Measurements from ENCODE around the gene USP2.

USP2 gene

GRCh38 chr11:119342362-119343130 is 38.9 kb downstream of the USP2 start:
- ATAC-seq: no peak
- TF ChIP-seq ISL1 (CRISPR knock-in tag; IDR thresholded peaks at IDR 0.05) (no peak), RARB (CRISPR knock-in tag; IDR thresholded peaks at IDR 0.05) (no peak), PPARA (CRISPR knock-in tag; IDR thresholded peaks at IDR 0.05; ENCODE audit: borderline replicate concordance) (no peak), ZNF8 (CRISPR knock-in tag; IDR thresholded peaks at IDR 0.05) (no peak), CREB5 (CRISPR knock-in tag; IDR thresholded peaks at IDR 0.05; ENCODE audit: low read depth) (no peak), OSR1 (CRISPR knock-in tag; IDR thresholded peaks at IDR 0.05) (no peak), ESRRG (CRISPR knock-in tag; IDR thresholded peaks at IDR 0.05) (no peak), SNAI2 (CRISPR knock-in tag; IDR thresholded peaks at IDR 0.05) (no peak), ZNF565 (CRISPR knock-in tag; conservative IDR thresholded peaks at IDR 0.05; ENCODE audit: low read depth) (no peak), ZNF70 (CRISPR knock-in tag; IDR thresholded peaks at IDR 0.05) (no peak), ARNTL (CRISPR knock-in tag; IDR thresholded peaks at IDR 0.05; ENCODE audit: borderline replicate concordance, low read depth) (no peak), TSHZ2 (CRISPR knock-in tag; IDR thresholded peaks at IDR 0.05) (no peak), BACH2 (CRISPR knock-in tag; IDR thresholded peaks at IDR 0.05; ENCODE audit: borderline replicate concordance) (no peak), GLIS3 (CRISPR knock-in tag; IDR thresholded peaks at IDR 0.05) (no peak), TOX (CRISPR knock-in tag; IDR thresholded peaks at IDR 0.05; ENCODE audit: borderline replicate concordance) (no peak), TCF4 (CRISPR knock-in tag; IDR thresholded peaks at IDR 0.05; ENCODE audit: borderline replicate concordance) (no peak), ZFP30 (CRISPR knock-in tag; IDR thresholded peaks at IDR 0.05) (no peak)
- TF ChIP-seq, protein P1, sequence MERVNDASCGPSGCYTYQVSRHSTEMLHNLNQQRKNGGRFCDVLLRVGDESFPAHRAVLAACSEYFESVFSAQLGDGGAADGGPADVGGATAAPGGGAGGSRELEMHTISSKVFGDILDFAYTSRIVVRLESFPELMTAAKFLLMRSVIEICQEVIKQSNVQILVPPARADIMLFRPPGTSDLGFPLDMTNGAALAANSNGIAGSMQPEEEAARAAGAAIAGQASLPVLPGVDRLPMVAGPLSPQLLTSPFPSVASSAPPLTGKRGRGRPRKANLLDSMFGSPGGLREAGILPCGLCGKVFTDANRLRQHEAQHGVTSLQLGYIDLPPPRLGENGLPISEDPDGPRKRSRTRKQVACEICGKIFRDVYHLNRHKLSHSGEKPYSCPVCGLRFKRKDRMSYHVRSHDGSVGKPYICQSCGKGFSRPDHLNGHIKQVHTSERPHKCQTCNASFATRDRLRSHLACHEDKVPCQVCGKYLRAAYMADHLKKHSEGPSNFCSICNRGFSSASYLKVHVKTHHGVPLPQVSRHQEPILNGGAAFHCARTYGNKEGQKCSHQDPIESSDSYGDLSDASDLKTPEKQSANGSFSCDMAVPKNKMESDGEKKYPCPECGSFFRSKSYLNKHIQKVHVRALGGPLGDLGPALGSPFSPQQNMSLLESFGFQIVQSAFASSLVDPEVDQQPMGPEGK (CRISPR knock-in tag; IDR thresholded peaks at IDR 0.05; ENCODE audit: borderline replicate concordance): no peak
- TF ChIP-seq, protein P2, sequence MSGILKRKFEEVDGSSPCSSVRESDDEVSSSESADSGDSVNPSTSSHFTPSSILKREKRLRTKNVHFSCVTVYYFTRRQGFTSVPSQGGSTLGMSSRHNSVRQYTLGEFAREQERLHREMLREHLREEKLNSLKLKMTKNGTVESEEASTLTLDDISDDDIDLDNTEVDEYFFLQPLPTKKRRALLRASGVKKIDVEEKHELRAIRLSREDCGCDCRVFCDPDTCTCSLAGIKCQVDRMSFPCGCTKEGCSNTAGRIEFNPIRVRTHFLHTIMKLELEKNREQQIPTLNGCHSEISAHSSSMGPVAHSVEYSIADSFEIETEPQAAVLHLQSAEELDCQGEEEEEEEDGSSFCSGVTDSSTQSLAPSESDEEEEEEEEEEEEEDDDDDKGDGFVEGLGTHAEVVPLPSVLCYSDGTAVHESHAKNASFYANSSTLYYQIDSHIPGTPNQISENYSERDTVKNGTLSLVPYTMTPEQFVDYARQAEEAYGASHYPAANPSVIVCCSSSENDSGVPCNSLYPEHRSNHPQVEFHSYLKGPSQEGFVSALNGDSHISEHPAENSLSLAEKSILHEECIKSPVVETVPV (CRISPR knock-in tag; IDR thresholded peaks at IDR 0.05): no peak

- TF ChIP-seq SNAI2 (CRISPR knock-in tag; IDR thresholded peaks at IDR 0.05) (no peak), ZNF565 (CRISPR knock-in tag; conservative IDR thresholded peaks at IDR 0.05; ENCODE audit: low read depth) (no peak), ARNTL (CRISPR knock-in tag; IDR thresholded peaks at IDR 0.05; ENCODE audit: borderline replicate concordance, low read depth) (no peak), CREB5 (CRISPR knock-in tag; IDR thresholded peaks at IDR 0.05; ENCODE audit: low read depth) (no peak), OSR1 (CRISPR knock-in tag; IDR thresholded peaks at IDR 0.05) (no peak), PPARA (CRISPR knock-in tag; IDR thresholded peaks at IDR 0.05; ENCODE audit: borderline replicate concordance) (no peak), TSHZ2 (CRISPR knock-in tag; IDR thresholded peaks at IDR 0.05) (no peak), CSDC2 (CRISPR knock-in tag; IDR thresholded peaks at IDR 0.05) (no peak), GLIS3 (CRISPR knock-in tag; IDR thresholded peaks at IDR 0.05) (no peak)
- TF ChIP-seq, protein P2 (CRISPR knock-in tag; IDR thresholded peaks at IDR 0.05): no peak
Observed at GRCh38 chr11:119342023-119342300, 39.5 kb downstream of the USP2 start.

More at GRCh38 chr11:119342023-119342300, 39.5 kb downstream of the USP2 start:
- ATAC-seq: no peak

Measured in SK-N-SH treated with all-trans-retinoic acid at 6 μM for 48 hours (cell line).